CD4-positive, alpha-beta T cell (primary cell): ENCODE measurements around the gene KCNQ1OT1. TPM values are rescaled to one million over a fixed set of nuclear protein-coding genes. Genes with fewer than 3 reads are reported as not detected.

Experiments used
- ATAC-seq: fragments of 200-7000 bp; cut with Tn5 transposase; one replicate; pipeline ENCODE4 v1.10.0; 2022; ENCODE audit warnings: mild to moderate bottlenecking; ENCODE audit not compliant: poor library complexity
- CTCF ChIA-PET: fragments of 350-600 bp; sonication (Branson Sonifier 250); formaldehyde crosslinking; loops from one replicate; lab custom pipeline; 2021; ENCODE audit warnings: antibody characterized with exemption, inconsistent platforms; lab: Charles Lee
- POLR2A ChIA-PET: fragments of 350-600 bp; sonication (Branson Sonifier 250); formaldehyde crosslinking; loops from one replicate; lab custom pipeline; 2021; ENCODE audit warnings: antibody characterized with exemption, inconsistent platforms; lab: Charles Lee
- DNase-seq, 14 experiments: peaks; one replicate each; pipeline ENCODE4 v3.0.0-alpha.2; 2013 to 2020; ENCODE audit warnings: mixed read lengths in 2 of 14
- H3K27ac ChIP-seq, 2 donors: one replicate each; pipeline versions ENCODE4 v1.5.1 to v1.7.0; 2013; ENCODE audit warnings: low read length in 2 of 2, low read depth in 1 of 2, mild to moderate bottlenecking in 1 of 2
- H3K27me3 ChIP-seq, 2 experiments: 1 replicate in 1 of 2; 2 replicates in 1 of 2; pipeline versions ENCODE4 v1.6.1 to v1.7.0; 2013; ENCODE audit warnings: low read length in 2 of 2, control low read depth in 1 of 2, mild to moderate bottlenecking in 1 of 2, moderate library complexity in 1 of 2; ENCODE audit not compliant: insufficient read depth in 2 of 2, control insufficient read depth in 1 of 2
- H3K36me3 ChIP-seq: one replicate; pipeline ENCODE4 v1.6.1; 2013; ENCODE audit warnings: low read length, control low read depth; ENCODE audit not compliant: insufficient read depth
- H3K4me1 ChIP-seq: one replicate; pipeline ENCODE4 v1.6.1; 2013; ENCODE audit warnings: low read length, control low read depth; ENCODE audit not compliant: insufficient read depth
- H3K4me3 ChIP-seq: one replicate; pipeline ENCODE4 v1.5.1; 2013; ENCODE audit warnings: mild to moderate bottlenecking, low read length, moderate library complexity
- H3K9me3 ChIP-seq, 2 experiments: 1 replicate in 1 of 2; 2 replicates in 1 of 2; pipeline versions ENCODE4 v1.6.1 to v1.7.0; 2013; ENCODE audit warnings: low read length in 2 of 2, mild to moderate bottlenecking in 2 of 2, control low read depth in 1 of 2, moderate library complexity in 1 of 2; ENCODE audit not compliant: control insufficient read depth in 1 of 2, insufficient read depth in 1 of 2
- H3K27ac Mint-ChIP-seq: one replicate; pipeline ENCODE4 v1.8.0; 2020; ENCODE audit warnings: mixed read lengths
- H3K27me3 Mint-ChIP-seq: one replicate; pipeline ENCODE4 v1.8.0; 2021; ENCODE audit warnings: mixed read lengths
- H3K36me3 Mint-ChIP-seq: one replicate; pipeline ENCODE4 v1.8.0; 2021; ENCODE audit warnings: low read depth, mixed read lengths
- H3K4me1 Mint-ChIP-seq: one replicate; pipeline ENCODE4 v1.8.0; 2021; ENCODE audit warnings: low read depth, mixed read lengths
- H3K4me3 Mint-ChIP-seq: one replicate; pipeline ENCODE4 v1.8.0; 2020; ENCODE audit warnings: mild to moderate bottlenecking, mixed read lengths
- H3K9me3 Mint-ChIP-seq: one replicate; pipeline ENCODE4 v1.8.0; 2020; ENCODE audit warnings: mixed read lengths
- intact Hi-C, 2 experiments: fragments of 100-400 bp; cut with DNase I in 1 of 2; cut with micrococcal nuclease in 1 of 2; formaldehyde crosslinking; loops; one replicate each; pipeline versions ENCODE4 v1.15.1 to v1.9.0; 2023 to 2025; cut with DNase I, micrococcal nuclease
- total RNA-seq, 174 experiments: library from RNA in 2 of 174; stranded (reverse) in 2 of 174; gene quantifications; one replicate each; pipeline ENCODE4 v1.2.3 and lab custom pipeline; 2021 to 2026
- TF ChIP-seq, protein P1 (sequence below): fragments of 200-600 bp; IDR thresholded peaks from one replicate; pipeline ENCODE4 v1.8.0; 2022; ENCODE audit warnings: antibody characterized with exemption, mild to moderate bottlenecking

KCNQ1OT1 gene
- total RNA-seq, 2 experiments from 2014 or later = 0.17 to 0.22 TPM

GRCh38 chr11:2673250-2673610 lies 26.6 kb downstream of the KCNQ1OT1 start:
- no peak overlapping the region for H3K27ac ChIP-seq
- intact Hi-C loops = no loop called here
- Mint-ChIP-seq H3K4me1 (no peaks in the 10 kb centered on the region), H3K27ac (no peak overlapping the region), H3K27me3 (no peaks in the 10 kb centered on the region), H3K4me3 (no peak overlapping the region), H3K36me3 (peaks cover 12% of the 10 kb centered on the region), H3K9me3 (no peaks in the 10 kb centered on the region)
- peaks cover 3% of the 10 kb centered on the region for H3K36me3 ChIP-seq
- no peaks in the 10 kb centered on the region for H3K27me3 ChIP-seq
- H3K9me3 ChIP-seq = no peaks in the 10 kb centered on the region
- CTCF ChIA-PET = no interaction called here
- no peak for ATAC-seq
- no peaks in the 10 kb centered on the region for H3K4me1 ChIP-seq
- TF ChIP-seq, protein P1, sequence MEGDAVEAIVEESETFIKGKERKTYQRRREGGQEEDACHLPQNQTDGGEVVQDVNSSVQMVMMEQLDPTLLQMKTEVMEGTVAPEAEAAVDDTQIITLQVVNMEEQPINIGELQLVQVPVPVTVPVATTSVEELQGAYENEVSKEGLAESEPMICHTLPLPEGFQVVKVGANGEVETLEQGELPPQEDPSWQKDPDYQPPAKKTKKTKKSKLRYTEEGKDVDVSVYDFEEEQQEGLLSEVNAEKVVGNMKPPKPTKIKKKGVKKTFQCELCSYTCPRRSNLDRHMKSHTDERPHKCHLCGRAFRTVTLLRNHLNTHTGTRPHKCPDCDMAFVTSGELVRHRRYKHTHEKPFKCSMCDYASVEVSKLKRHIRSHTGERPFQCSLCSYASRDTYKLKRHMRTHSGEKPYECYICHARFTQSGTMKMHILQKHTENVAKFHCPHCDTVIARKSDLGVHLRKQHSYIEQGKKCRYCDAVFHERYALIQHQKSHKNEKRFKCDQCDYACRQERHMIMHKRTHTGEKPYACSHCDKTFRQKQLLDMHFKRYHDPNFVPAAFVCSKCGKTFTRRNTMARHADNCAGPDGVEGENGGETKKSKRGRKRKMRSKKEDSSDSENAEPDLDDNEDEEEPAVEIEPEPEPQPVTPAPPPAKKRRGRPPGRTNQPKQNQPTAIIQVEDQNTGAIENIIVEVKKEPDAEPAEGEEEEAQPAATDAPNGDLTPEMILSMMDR = no peak
- DNase-seq = no peak
- POLR2A ChIA-PET = no interaction called here
- no peak overlapping the region for H3K4me3 ChIP-seq

GRCh38 chr11:2672553-2673249 lies 27.1 kb downstream of the KCNQ1OT1 start:
- H3K9me3 Mint-ChIP-seq = no peaks in the 10 kb centered on the region
- no peak overlapping the region for H3K27ac ChIP-seq
- H3K27me3 ChIP-seq = no peaks in the 10 kb centered on the region
- CTCF ChIA-PET = no interaction called here
- no peaks in the 10 kb centered on the region for H3K27me3 Mint-ChIP-seq
- peaks cover 3% of the 10 kb centered on the region for H3K36me3 ChIP-seq
- POLR2A ChIA-PET = no interaction called here
- H3K4me1 ChIP-seq = no peaks in the 10 kb centered on the region
- H3K36me3 Mint-ChIP-seq = peaks cover 15% of the 10 kb centered on the region
- no peaks in the 10 kb centered on the region for H3K9me3 ChIP-seq
- ATAC-seq = no peak
- H3K27ac Mint-ChIP-seq = no peak overlapping the region
- TF ChIP-seq, protein P1 = no peak
- H3K4me1 Mint-ChIP-seq = no peaks in the 10 kb centered on the region
- no peak overlapping the region for H3K4me3 Mint-ChIP-seq
- no peak for DNase-seq
- intact Hi-C loops = no loop called here
- H3K4me3 ChIP-seq = no peak overlapping the region

DNA sequence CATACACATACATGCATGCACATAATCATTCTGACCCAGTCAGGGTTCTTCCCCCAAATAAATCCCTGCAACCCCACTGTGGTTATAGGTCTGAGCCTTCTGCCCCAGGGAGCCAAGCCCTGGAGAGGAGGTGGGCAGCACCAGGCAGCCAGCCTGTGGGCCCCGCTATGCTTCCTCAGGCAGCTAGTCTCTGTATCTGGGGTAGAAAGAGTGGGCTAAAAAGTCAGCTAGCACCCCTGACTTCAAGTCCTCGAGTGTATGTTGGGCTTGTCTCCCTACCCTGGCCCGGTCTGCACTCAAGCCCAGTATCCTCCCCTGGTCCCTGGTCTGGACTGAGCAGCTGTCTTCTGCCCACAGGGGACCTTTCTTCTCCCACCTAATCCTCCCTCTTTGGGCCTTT lies 28.0 kb downstream of the KCNQ1OT1 start:
- Histone ChIP-seq H3K4me3 (no peak overlapping the region), H3K4me1 (no peaks in the 10 kb centered on the region), H3K27me3 (no peaks in the 10 kb centered on the region), H3K27ac (no peak overlapping the region), H3K9me3 (no peaks in the 10 kb centered on the region), H3K36me3 (peaks cover 6% of the 10 kb centered on the region)
- H3K4me1 Mint-ChIP-seq = no peaks in the 10 kb centered on the region
- peaks cover 15% of the 10 kb centered on the region for H3K36me3 Mint-ChIP-seq
- no peaks in the 10 kb centered on the region for H3K9me3 Mint-ChIP-seq
- ATAC-seq (no peak), DNase-seq (no peak)
- ChIA-PET CTCF (no interaction called here), POLR2A (no interaction called here)
- intact Hi-C loops = no loop called here
- no peak overlapping the region for H3K27ac Mint-ChIP-seq
- no peaks in the 10 kb centered on the region for H3K27me3 Mint-ChIP-seq
- no peak overlapping the region for H3K4me3 Mint-ChIP-seq
- TF ChIP-seq, protein P1 = no peak
